ENCODE data around the gene SLC9B1. TPM values are rescaled to one million over a fixed set of nuclear protein-coding genes. Genes with fewer than 3 reads are reported as not detected.
"Not testable (repeated sequence)": the region's sequence is repeated elsewhere in the genome, so short reads cannot be mapped to it uniquely, and the experiment has no call there.

The SLC9B1 gene
- polyA plus RNA-seq, 1 experiment: 0.35 TPM

DNA sequence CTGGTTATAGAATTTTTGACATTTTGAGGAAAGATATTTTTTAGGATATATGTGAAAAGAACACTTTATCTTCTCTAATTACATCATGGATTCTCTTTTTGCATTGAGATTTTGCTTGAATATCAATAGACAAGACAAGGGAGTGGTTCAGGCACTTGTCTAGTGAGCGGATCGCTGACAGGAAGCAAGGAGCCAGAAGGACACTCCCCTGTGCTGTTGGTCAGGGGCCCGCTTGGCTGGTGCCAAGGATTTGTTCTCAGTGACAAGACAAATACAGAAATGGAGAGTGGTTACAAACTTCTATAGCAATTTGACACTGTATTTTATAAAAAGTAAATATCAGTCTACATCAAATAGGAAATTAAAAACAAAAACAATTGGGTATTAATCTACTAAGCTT is 60.0 kb downstream of the SLC9B1 start:
- no peaks in the 10 kb centered on the region for H3K27me3 ChIP-seq (ENCODE audit: control insufficient read depth, insufficient read depth, low read length)
- H3K9me3 ChIP-seq (ENCODE audit: control insufficient read depth, insufficient read depth, low read length): no peaks in the 10 kb centered on the region
- no peak overlapping the region for H3K4me3 ChIP-seq (ENCODE audit: low read depth, low read length)
- ChIA-PET POLR2A (no interaction called here), CTCF (no interaction called here)
- H3K27ac ChIP-seq (ENCODE audit: low read depth, low read length): no peak overlapping the region
- TF ChIP-seq CTCF (IDR thresholded peaks at IDR 0.05; ENCODE audit: low read depth, low read length): no peak
- no peak for DNase-seq (ENCODE audit: low read depth, low spot score)

DNA sequence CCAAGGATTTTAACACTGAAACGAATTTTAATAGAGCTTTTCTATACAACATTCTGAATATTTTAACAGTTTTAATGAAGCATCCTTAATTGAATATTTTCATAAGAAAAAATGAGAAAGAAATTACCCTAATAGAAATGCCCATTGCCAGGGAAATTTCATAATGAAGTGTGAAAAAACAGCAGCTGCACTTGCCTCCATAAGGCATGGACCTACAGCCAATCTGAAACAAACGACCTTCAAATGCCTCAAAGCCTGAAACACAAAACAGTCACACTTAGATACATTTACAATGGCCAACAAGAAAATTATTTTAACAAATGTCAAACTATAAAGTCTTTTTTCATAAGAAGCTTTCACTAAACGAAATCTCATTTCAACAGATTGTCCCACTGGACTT is 74.4 kb downstream of the SLC9B1 start:
- ChIA-PET CTCF (no interaction called here), POLR2A (no interaction called here)
- Histone ChIP-seq H3K27ac (ENCODE audit: low read depth, low read length) (no peak overlapping the region), H3K9me3 (ENCODE audit: control insufficient read depth, insufficient read depth, low read length) (no peaks in the 10 kb centered on the region), H3K27me3 (ENCODE audit: control insufficient read depth, insufficient read depth, low read length) (no peaks in the 10 kb centered on the region), H3K4me3 (ENCODE audit: low read depth, low read length) (no peak overlapping the region)
- DNase-seq (ENCODE audit: low read depth, low spot score): no peak
- TF ChIP-seq CTCF (IDR thresholded peaks at IDR 0.05; ENCODE audit: low read depth, low read length): no peak

- DNase-seq (ENCODE audit: low read depth, low spot score); H3K27ac ChIP-seq (ENCODE audit: low read depth, low read length); CTCF ChIA-PET; H3K4me3 ChIP-seq (ENCODE audit: low read depth, low read length); H3K27me3 ChIP-seq (ENCODE audit: control insufficient read depth, insufficient read depth, low read length); POLR2A ChIA-PET; H3K9me3 ChIP-seq (ENCODE audit: control insufficient read depth, insufficient read depth, low read length): not testable (repeated sequence)
Measured at GRCh38 chr4:102938063-102938462, 81.4 kb downstream of the SLC9B1 start.

- POLR2A ChIA-PET: no interaction called here
- H3K27me3 ChIP-seq (ENCODE audit: control insufficient read depth, insufficient read depth, low read length): no peaks in the 10 kb centered on the region
- DNase-seq (ENCODE audit: low read depth, low spot score): no peak
- H3K27ac ChIP-seq (ENCODE audit: low read depth, low read length): no peak overlapping the region
- H3K9me3 ChIP-seq (ENCODE audit: control insufficient read depth, insufficient read depth, low read length): no peaks in the 10 kb centered on the region
- CTCF ChIA-PET: no interaction called here
- no peak for TF ChIP-seq CTCF (IDR thresholded peaks at IDR 0.05; ENCODE audit: low read depth, low read length)
- no peak overlapping the region for H3K4me3 ChIP-seq (ENCODE audit: low read depth, low read length)
Measured at GRCh38 chr4:102935716-102936115, 83.8 kb downstream of the SLC9B1 start.

GRCh38 chr4:102919697-102920096 is 99.8 kb downstream of the SLC9B1 start:
- H3K4me3 ChIP-seq (ENCODE audit: low read depth, low read length); POLR2A ChIA-PET; DNase-seq (ENCODE audit: low read depth, low spot score); H3K9me3 ChIP-seq (ENCODE audit: control insufficient read depth, insufficient read depth, low read length); H3K27me3 ChIP-seq (ENCODE audit: control insufficient read depth, insufficient read depth, low read length); CTCF ChIA-PET; H3K27ac ChIP-seq (ENCODE audit: low read depth, low read length): not testable (repeated sequence)

GRCh38 chr4:102918859-102919258 is 100.6 kb downstream of the SLC9B1 start:
- ChIA-PET CTCF (no interaction called here), POLR2A (no interaction called here)
- Histone ChIP-seq H3K4me3 (ENCODE audit: low read depth, low read length) (no peak overlapping the region), H3K27me3 (ENCODE audit: control insufficient read depth, insufficient read depth, low read length) (no peaks in the 10 kb centered on the region), H3K9me3 (ENCODE audit: control insufficient read depth, insufficient read depth, low read length) (no peaks in the 10 kb centered on the region), H3K27ac (ENCODE audit: low read depth, low read length) (no peak overlapping the region)
- TF ChIP-seq CTCF (IDR thresholded peaks at IDR 0.05; ENCODE audit: low read depth, low read length): no peak
- DNase-seq (ENCODE audit: low read depth, low spot score): no peak

All from AG04450 (cell line).